CD4-positive, CD25-positive, alpha-beta regulatory T cell (primary cell): Measurements from ENCODE around the gene GINS2. TPM values are rescaled to one million over a fixed set of nuclear protein-coding genes. Genes with fewer than 3 reads are reported as not detected.

Experiments
- ATAC-seq, 2 donors: fragments of 150-1000 bp; cut with Tn5 transposase; one replicate each; pipeline ENCODE4 v1.10.0; 2021; ENCODE audit warnings: low read depth in 2 of 2, moderate number of reproducible peaks in 2 of 2, moderate library complexity in 1 of 2
- DNase-seq, 3 donors: peaks; one replicate each; pipeline versions ENCODE4 v3.0.0 to v3.0.0-alpha.2; 2012 to 2022; ENCODE audit warnings: mixed read lengths in 1 of 3
- H3K27ac ChIP-seq: one replicate; pipeline ENCODE4 v1.7.0; 2013; ENCODE audit warnings: mild to moderate bottlenecking, low read length; ENCODE audit not compliant: insufficient read depth, poor library complexity, severe bottlenecking
- H3K27me3 ChIP-seq: one replicate; pipeline ENCODE4 v1.7.0; 2013; ENCODE audit warnings: low read length; ENCODE audit not compliant: control insufficient read depth, insufficient read depth
- H3K36me3 ChIP-seq: one replicate; pipeline ENCODE4 v1.7.0; 2013; ENCODE audit warnings: mild to moderate bottlenecking, low read length, moderate library complexity; ENCODE audit not compliant: control insufficient read depth, insufficient read depth
- H3K4me1 ChIP-seq: 2 replicates; pipeline ENCODE4 v1.7.0; 2013; ENCODE audit warnings: mild to moderate bottlenecking, low read length; ENCODE audit not compliant: insufficient read depth, control insufficient read depth, poor library complexity, severe bottlenecking
- H3K4me3 ChIP-seq: one replicate; pipeline ENCODE4 v1.7.0; 2013; ENCODE audit warnings: low read depth, mild to moderate bottlenecking, low read length, moderate library complexity
- H3K9me3 ChIP-seq, 2 experiments: 1 replicate in 1 of 2; 2 replicates in 1 of 2; pipeline ENCODE4 v1.7.0; 2013; ENCODE audit warnings: low read length in 2 of 2, mild to moderate bottlenecking in 1 of 2, moderate library complexity in 1 of 2; ENCODE audit not compliant: control insufficient read depth in 2 of 2
- H3K27ac Mint-ChIP-seq, 3 donors: one replicate each; pipeline ENCODE4 v1.8.0; 2020 to 2022; ENCODE audit warnings: mild to moderate bottlenecking in 3 of 3, mixed read lengths in 3 of 3, moderate library complexity in 2 of 3
- H3K27me3 Mint-ChIP-seq: one replicate; pipeline ENCODE4 v1.8.0; 2022; ENCODE audit warnings: mild to moderate bottlenecking, mixed read lengths
- H3K36me3 Mint-ChIP-seq: one replicate; pipeline ENCODE4 v1.8.0; 2020; ENCODE audit warnings: mixed read lengths
- H3K4me1 Mint-ChIP-seq, 4 donors: one replicate each; pipeline ENCODE4 v1.8.0; 2020 to 2022; ENCODE audit warnings: mixed read lengths in 4 of 4, mild to moderate bottlenecking in 1 of 4
- H3K4me3 Mint-ChIP-seq, 4 donors: one replicate each; pipeline ENCODE4 v1.8.0; 2020 to 2022; ENCODE audit warnings: mild to moderate bottlenecking in 4 of 4, mixed read lengths in 4 of 4, moderate library complexity in 3 of 4
- H3K9me3 Mint-ChIP-seq, 7 donors: one replicate each; pipeline ENCODE4 v1.8.0; 2020 to 2022; ENCODE audit warnings: mixed read lengths in 7 of 7, mild to moderate bottlenecking in 3 of 7, moderate library complexity in 2 of 7
- polyA plus RNA-seq, 4 donors: library from polyadenylated mRNA; unstranded; fragments of 300-500 nt; fragmentation: Illumina TruSeq; gene quantifications; one replicate each; pipeline ENCODE4 v1.2.3, GENCODE V29; 2021
- total RNA-seq: library from RNA; stranded (reverse); gene quantifications from one replicate; pipeline ENCODE4 v1.2.3, GENCODE V29; 2022

GINS2 gene
- total and polyA plus RNA-seq, 5 donors from 2014 or later: 2.9 to 5.1 (median 3.9) TPM

DNA sequence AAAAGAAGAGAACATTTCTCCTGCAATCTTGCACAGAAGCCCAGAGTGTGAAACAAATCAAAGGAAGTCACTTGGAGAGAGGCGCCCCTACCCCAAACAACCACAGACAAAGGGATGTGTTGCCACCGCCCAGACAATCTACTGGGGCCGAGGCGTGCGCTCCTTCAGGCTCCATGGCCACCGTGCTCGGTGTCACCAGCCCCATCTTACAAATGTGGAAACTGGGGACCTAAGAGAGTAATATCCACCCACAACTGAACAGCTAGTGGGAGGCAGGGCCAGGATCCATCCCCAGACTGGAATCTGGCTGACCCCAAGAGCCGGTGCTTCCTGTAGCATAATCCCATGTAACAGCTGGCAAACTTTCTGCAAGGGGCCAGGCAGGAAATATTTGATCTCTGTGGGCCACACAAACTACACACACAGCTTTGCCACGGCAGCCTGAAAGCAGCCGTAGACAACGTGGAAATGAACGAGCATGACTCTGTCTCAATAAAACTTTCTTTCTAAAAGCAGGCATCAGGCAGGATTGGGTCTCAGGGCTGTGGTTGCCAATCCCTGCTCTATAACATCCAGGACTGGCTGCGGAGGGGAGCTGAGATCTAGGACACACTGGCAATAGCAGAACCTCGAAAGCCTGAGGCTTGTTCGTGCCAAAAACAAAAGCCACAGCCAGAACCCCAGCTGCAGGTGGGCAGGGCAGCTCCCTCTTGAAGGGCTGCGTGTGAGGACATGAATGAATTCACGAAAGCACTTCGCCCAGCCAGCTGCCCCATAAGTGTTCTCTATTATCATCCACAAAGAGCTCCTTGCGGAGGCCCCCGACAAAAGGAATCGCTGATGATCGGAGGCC, 26.6 kb upstream of the GINS2 start:
- no peak for DNase-seq
- Mint-ChIP-seq H3K9me3 (peaks cover 0 to 4% (median 0%) of the 10 kb centered on the region in 7 donors), H3K27me3 (peaks cover 7% of the 10 kb centered on the region), H3K4me3 (peak overlapping the region in 2 of 4 donors; percentile 23 to 24), H3K4me1 (peaks cover 0 to 17% (median 3%) of the 10 kb centered on the region in 4 donors), H3K36me3 (peaks cover 14% of the 10 kb centered on the region), H3K27ac (peak overlapping the region in 2 of 3 donors; percentile 11 to 48)
- Histone ChIP-seq H3K9me3 (peaks cover 0 to 3% of the 10 kb centered on the region in 2 experiments), H3K27me3 (no peaks in the 10 kb centered on the region), H3K4me1 (no peaks in the 10 kb centered on the region), H3K36me3 (no peaks in the 10 kb centered on the region), H3K4me3 (no peak overlapping the region), H3K27ac (no peak overlapping the region)
- ATAC-seq: no peak

DNA sequence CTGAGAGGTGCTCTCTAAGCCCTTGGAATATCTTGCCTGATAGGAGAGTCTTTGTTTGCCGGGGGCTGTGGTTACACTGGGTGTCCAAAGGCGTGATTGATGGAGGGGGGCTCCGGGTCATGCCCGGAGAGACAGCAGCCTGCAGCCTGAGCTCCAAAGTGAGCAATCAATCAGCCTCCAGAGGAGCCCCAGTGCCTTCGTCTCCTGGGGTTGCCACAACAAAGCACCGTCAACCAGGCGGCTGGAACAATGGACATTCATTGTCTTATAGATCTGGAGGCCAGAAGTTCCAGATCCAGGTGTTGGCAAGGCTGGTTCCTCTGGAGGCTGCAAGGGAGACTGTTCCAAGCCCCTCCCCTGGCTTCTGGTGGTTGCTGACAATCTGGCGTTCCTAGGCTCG, 24.0 kb upstream of the GINS2 start:
- H3K27me3 ChIP-seq: no peaks in the 10 kb centered on the region
- H3K4me1 ChIP-seq: no peaks in the 10 kb centered on the region
- no peak overlapping the region for H3K27ac ChIP-seq
- Mint-ChIP-seq H3K4me1 (peaks cover 0 to 13% (median 3%) of the 10 kb centered on the region in 4 donors), H3K27me3 (peaks cover 7% of the 10 kb centered on the region), H3K27ac (no peak overlapping the region), H3K36me3 (peaks cover 15% of the 10 kb centered on the region), H3K9me3 (peaks cover 0 to 4% (median 0%) of the 10 kb centered on the region in 7 donors), H3K4me3 (no peak overlapping the region)
- no peaks in the 10 kb centered on the region for H3K36me3 ChIP-seq
- no peak for ATAC-seq
- peaks cover 0 to 3% of the 10 kb centered on the region in 2 experiments for H3K9me3 ChIP-seq
- DNase-seq: no peak
- H3K4me3 ChIP-seq: no peak overlapping the region

DNA sequence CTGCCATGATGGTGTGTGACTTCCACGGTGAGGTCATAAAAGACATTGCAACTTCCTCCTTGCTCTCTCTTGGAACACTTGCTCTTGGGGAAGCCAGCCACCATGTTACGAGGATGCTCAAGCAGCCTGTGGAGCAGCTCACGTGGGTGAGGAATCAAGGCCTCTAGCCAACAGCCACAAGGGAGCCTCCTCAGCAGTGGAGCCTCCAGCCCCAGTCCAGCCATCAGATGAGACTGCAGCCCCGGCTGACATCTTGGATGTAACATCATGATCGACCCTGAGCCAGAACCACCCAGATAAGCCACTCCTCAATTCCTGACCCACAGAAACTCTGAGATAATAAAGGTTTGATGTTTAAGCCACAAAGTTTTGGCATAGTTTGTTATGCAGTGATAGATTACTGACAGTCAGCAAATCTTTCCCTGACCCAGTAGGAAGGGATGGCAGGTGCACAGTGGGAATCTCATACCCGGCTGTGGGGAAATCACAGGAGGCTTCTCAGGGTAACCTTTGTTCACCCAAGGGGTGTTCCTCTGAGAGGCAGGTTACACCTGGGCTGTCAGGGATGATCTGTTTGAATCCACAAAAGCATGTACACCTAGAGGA, 23.3 kb upstream of the GINS2 start:
- H3K4me1 ChIP-seq: no peaks in the 10 kb centered on the region
- peaks cover 15% of the 10 kb centered on the region for H3K36me3 Mint-ChIP-seq
- H3K4me3 ChIP-seq: no peak overlapping the region
- no peak for DNase-seq
- no peak overlapping the region for H3K4me3 Mint-ChIP-seq
- peaks cover 7% of the 10 kb centered on the region for H3K27me3 Mint-ChIP-seq
- ATAC-seq: no peak
- H3K4me1 Mint-ChIP-seq: peaks cover 0 to 9% (median 3%) of the 10 kb centered on the region in 4 donors
- H3K36me3 ChIP-seq: no peaks in the 10 kb centered on the region
- H3K27ac Mint-ChIP-seq: peak overlapping the region in 1 of 3 donors; percentile 66
- H3K9me3 Mint-ChIP-seq: peaks cover 0 to 4% (median 0%) of the 10 kb centered on the region in 7 donors
- H3K27me3 ChIP-seq: no peaks in the 10 kb centered on the region
- no peak overlapping the region for H3K27ac ChIP-seq
- peaks cover 0 to 3% of the 10 kb centered on the region in 2 experiments for H3K9me3 ChIP-seq

DNA sequence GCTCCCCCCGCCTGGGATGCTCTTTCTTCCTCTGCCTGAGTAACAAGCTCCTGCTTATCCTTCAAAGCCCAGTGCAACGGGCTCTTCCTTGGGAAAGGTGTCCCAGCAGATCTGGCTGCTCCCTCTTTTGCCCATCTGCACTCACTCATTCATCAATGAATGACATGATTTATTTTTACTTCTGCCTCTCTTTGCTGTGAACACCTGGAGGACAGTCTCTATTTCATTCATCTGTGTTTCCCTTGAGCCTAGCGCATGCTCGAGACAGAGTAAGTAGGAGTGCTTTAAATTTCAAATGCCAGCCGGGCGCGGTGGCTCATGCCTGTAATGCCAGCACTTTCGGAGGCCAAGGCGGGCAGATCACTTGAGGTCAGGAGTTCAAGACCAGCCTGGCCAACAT, 22.0 kb upstream of the GINS2 start:
- peaks cover 0 to 5% (median 2%) of the 10 kb centered on the region in 4 donors for H3K4me1 Mint-ChIP-seq
- H3K27me3 ChIP-seq: no peaks in the 10 kb centered on the region
- H3K4me3 ChIP-seq: no peak overlapping the region
- H3K27ac Mint-ChIP-seq: no peak overlapping the region
- ATAC-seq (no peak), DNase-seq (no peak)
- H3K9me3 Mint-ChIP-seq: peaks cover 0 to 4% (median 0%) of the 10 kb centered on the region in 7 donors
- H3K27me3 Mint-ChIP-seq: peaks cover 3% of the 10 kb centered on the region
- peaks cover 0 to 3% of the 10 kb centered on the region in 2 experiments for H3K9me3 ChIP-seq
- H3K36me3 Mint-ChIP-seq: peaks cover 15% of the 10 kb centered on the region
- H3K4me3 Mint-ChIP-seq: no peak overlapping the region
- H3K36me3 ChIP-seq: no peaks in the 10 kb centered on the region
- H3K27ac ChIP-seq: no peak overlapping the region
- no peaks in the 10 kb centered on the region for H3K4me1 ChIP-seq

DNA sequence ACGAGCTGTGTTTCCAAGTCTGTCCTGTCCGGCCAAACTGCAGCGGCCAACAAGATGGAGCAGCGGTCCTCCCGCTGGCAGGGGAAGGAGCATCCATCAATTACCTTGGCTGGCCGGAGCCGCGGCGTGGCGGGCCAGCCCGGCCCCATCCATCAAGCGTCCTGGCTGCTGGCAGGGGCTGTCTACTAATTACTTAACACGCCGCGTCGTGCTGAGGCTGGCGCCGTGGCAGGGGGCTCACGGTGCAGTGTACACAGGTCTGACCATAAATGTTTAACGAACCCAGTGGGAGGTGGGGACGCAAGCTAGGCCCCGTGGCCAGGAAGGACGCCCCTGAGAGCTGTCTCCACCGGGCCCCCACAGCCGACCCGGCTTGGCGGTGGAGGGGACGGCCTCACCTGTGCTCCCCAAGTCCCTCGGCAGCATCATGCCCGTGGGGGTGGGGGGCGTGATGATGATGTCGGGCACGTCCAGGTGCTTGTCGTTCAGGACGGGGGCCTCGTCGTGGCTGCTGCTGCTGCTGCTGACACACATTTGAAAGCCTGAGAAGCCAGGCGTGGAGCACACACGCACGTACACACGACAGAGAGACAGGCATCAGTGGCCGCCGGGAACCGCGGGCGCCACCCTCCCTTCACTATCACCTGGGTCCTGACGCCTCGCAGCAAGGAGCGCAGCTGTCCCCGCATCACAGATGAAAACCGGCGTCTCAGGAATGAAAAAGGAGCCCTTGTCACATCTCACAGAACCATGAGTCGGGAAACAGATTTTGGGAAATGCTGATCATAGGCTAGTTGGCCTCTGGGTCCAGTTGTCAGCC, 21.2 kb upstream of the GINS2 start:
- Mint-ChIP-seq H3K27ac (no peak overlapping the region), H3K36me3 (peaks cover 15% of the 10 kb centered on the region), H3K4me1 (no peaks in the 10 kb centered on the region), H3K4me3 (peak overlapping the region in 1 of 4 donors; percentile 32), H3K9me3 (peaks cover 0 to 4% (median 0%) of the 10 kb centered on the region in 7 donors), H3K27me3 (no peaks in the 10 kb centered on the region)
- no peaks in the 10 kb centered on the region for H3K27me3 ChIP-seq
- no peak overlapping the region for H3K4me3 ChIP-seq
- DNase-seq (no peak), ATAC-seq (no peak)
- no peaks in the 10 kb centered on the region for H3K36me3 ChIP-seq
- H3K9me3 ChIP-seq: peaks cover 0 to 3% of the 10 kb centered on the region in 2 experiments
- H3K4me1 ChIP-seq: no peaks in the 10 kb centered on the region
- H3K27ac ChIP-seq: no peak overlapping the region

DNA sequence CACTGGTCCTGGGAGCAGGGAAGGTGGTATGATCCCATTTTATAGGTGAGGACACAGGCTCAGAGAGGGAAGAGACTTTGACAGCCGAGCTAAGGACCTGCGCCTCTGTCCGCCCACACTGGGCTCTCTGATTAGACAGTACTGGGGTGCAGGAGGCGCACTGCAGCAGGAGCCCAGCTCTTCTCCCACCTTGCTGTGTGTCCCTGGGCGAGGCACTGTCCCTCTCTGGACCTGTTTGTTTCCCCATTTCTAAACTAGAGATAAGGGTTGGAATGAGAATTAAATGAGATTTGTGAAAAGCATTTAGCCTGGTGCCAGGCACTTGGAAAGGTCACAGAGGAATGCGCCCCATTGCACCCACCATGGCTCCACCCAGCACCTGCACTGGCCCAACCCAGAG, 19.6 kb upstream of the GINS2 start:
- no peak for ATAC-seq
- Histone ChIP-seq H3K27me3 (no peaks in the 10 kb centered on the region), H3K9me3 (peaks cover 0 to 3% of the 10 kb centered on the region in 2 experiments), H3K4me1 (no peaks in the 10 kb centered on the region), H3K27ac (no peak overlapping the region), H3K36me3 (no peaks in the 10 kb centered on the region), H3K4me3 (no peak overlapping the region)
- peaks cover 0 to 4% (median 0%) of the 10 kb centered on the region in 7 donors for H3K9me3 Mint-ChIP-seq
- no peaks in the 10 kb centered on the region for H3K27me3 Mint-ChIP-seq
- peaks cover 15% of the 10 kb centered on the region for H3K36me3 Mint-ChIP-seq
- no peak overlapping the region for H3K4me3 Mint-ChIP-seq
- H3K27ac Mint-ChIP-seq: no peak overlapping the region
- no peaks in the 10 kb centered on the region for H3K4me1 Mint-ChIP-seq
- no peak for DNase-seq

DNA sequence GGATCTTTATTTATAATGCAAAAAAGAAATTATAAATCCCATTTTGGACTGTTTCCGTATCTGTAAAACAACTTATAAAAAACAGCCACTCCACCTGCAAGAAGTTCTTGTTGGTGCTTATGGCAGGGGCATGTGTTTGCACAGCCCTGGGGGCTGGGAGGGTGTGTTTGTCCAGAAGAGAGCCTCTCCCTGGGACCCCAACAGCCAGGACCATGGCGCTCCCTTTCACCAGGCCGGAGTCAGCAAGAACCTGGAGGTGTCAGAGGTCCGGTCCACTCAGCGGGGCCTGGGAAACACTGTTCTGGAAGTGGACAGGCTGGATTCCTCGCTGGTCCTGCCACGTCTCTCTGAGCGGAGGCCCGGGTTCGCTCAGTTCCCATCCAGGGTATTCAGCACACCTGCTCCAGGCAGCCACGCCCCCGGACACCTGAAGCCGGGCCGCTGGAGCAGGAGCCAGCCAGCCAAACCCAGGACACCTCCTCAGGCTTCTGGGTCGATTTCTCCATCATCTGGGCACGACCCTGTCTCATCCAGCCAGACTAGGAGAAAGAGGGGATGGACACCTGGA, 18.9 kb upstream of the GINS2 start:
- H3K4me3 ChIP-seq: no peak overlapping the region
- Mint-ChIP-seq H3K4me3 (no peak overlapping the region), H3K9me3 (peaks cover 0 to 4% (median 0%) of the 10 kb centered on the region in 7 donors), H3K27ac (no peak overlapping the region), H3K27me3 (peaks cover 2% of the 10 kb centered on the region), H3K36me3 (peaks cover 13% of the 10 kb centered on the region), H3K4me1 (no peaks in the 10 kb centered on the region)
- ATAC-seq (no peak), DNase-seq (no peak)
- no peaks in the 10 kb centered on the region for H3K27me3 ChIP-seq
- H3K36me3 ChIP-seq: no peaks in the 10 kb centered on the region
- no peak overlapping the region for H3K27ac ChIP-seq
- H3K9me3 ChIP-seq: peaks cover 0 to 3% of the 10 kb centered on the region in 2 experiments
- H3K4me1 ChIP-seq: no peaks in the 10 kb centered on the region
